SU-DHL-6 (cell line): ENCODE results near the gene FIGN.

Experiments used
- EZH2phosphoT487 ChIP-seq: fragments of 200-600 bp; sonication (generic), shearing (Covaris generic); conservative IDR thresholded peaks from 2 replicates; pipeline ENCODE4 v1.6.1; 2018; ENCODE audit warnings: mild to moderate bottlenecking, antibody characterized with exemption, low read length, moderate library complexity, mixed read lengths
- TF ChIP-seq, protein P1 (sequence below): fragments of 200-600 bp; sonication (generic); IDR thresholded peaks from one replicate; pipeline ENCODE4 v1.5.1; 2017; ENCODE audit warnings: antibody characterized with exemption, mild to moderate bottlenecking, low read length, moderate library complexity; ENCODE audit not compliant: insufficient read depth, poor library complexity, severe bottlenecking

DNA sequence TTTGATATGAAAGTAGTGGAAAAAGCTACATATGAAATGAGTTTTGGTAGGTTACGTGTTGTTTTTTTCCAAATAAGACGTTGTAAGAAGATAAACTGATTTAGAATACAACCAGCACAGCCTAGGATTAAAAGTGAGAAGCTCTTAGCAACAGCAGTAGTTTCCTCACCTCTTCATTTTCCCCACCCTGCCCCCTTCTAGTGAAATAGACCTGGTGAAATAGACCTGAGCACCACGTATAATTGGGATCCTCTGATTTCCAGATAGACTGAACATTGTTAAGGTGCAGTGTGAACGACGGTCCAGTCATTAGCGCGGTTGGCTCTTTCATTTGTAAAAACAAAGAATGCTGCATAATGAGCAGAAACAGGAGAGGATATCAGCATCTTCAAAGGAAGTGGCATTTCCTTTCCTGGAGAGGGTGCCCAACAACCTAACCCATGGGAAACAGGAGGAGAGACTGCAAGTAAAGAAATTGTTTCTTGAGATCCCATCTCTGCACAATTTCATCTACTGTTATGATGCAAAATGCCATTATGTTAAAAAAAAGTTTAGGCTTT, 114.3 kb downstream of the FIGN start:
- TF ChIP-seq, protein P1, sequence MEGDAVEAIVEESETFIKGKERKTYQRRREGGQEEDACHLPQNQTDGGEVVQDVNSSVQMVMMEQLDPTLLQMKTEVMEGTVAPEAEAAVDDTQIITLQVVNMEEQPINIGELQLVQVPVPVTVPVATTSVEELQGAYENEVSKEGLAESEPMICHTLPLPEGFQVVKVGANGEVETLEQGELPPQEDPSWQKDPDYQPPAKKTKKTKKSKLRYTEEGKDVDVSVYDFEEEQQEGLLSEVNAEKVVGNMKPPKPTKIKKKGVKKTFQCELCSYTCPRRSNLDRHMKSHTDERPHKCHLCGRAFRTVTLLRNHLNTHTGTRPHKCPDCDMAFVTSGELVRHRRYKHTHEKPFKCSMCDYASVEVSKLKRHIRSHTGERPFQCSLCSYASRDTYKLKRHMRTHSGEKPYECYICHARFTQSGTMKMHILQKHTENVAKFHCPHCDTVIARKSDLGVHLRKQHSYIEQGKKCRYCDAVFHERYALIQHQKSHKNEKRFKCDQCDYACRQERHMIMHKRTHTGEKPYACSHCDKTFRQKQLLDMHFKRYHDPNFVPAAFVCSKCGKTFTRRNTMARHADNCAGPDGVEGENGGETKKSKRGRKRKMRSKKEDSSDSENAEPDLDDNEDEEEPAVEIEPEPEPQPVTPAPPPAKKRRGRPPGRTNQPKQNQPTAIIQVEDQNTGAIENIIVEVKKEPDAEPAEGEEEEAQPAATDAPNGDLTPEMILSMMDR, result no peak
- TF ChIP-seq EZH2phosphoT487, result no peak
